Ovary (tissue), 9 donors: ENCODE results near the gene CFAP90. TPM values are rescaled to one million over a fixed set of nuclear protein-coding genes. Genes with fewer than 3 reads are reported as not detected.

Experiments used
- DNase-seq, 5 donors: peaks; one replicate each; pipeline ENCODE4 v3.0.0-alpha.2; 2019 to 2020
- H3K27ac ChIP-seq, 2 donors: fragments of 200-600 bp; one replicate each; pipeline versions ENCODE4 v1.5.1 to v1.8.0; 2019 to 2022
- H3K27me3 ChIP-seq: fragments of 200-600 bp; one replicate; pipeline ENCODE4 v1.8.0; 2022
- H3K36me3 ChIP-seq: fragments of 200-600 bp; sonication (generic); one replicate; pipeline ENCODE4 v1.5.1; 2019
- H3K4me1 ChIP-seq: one replicate; pipeline ENCODE4 v1.8.1; 2013; ENCODE audit warnings: mild to moderate bottlenecking, moderate library complexity; ENCODE audit not compliant: insufficient read depth
- H3K4me3 ChIP-seq: fragments of 200-600 bp; sonication (generic); one replicate; pipeline ENCODE4 v1.5.1; 2017
- H3K9me3 ChIP-seq, 2 donors: fragments of 200-600 bp in 1 of 2; sonication (generic) in 1 of 2; one replicate each; pipeline versions ENCODE4 v1.5.1 to v1.8.1; 2013 to 2019; ENCODE audit warnings: mild to moderate bottlenecking in 1 of 2, moderate library complexity in 1 of 2
- CTCF ChIP-seq, 3 donors: fragments of 450-650 bp in 2 of 3; fragments of 200-600 bp in 1 of 3; IDR thresholded peaks; one replicate each; pipeline versions ENCODE4 v1.5.1 to v1.8.0; 2016 to 2022; ENCODE audit warnings: antibody characterized with exemption in 3 of 3, mild to moderate bottlenecking in 1 of 3
- EP300 ChIP-seq: sonication (generic); formaldehyde crosslinking; IDR thresholded peaks from one replicate; pipeline ENCODE4 v1.6.1; 2017; ENCODE audit warnings: antibody characterized with exemption
- POLR2A ChIP-seq: fragments of 450-650 bp; IDR thresholded peaks from one replicate; pipeline ENCODE4 v1.6.1; 2017; ENCODE audit warnings: antibody characterized with exemption, mild to moderate bottlenecking, moderate library complexity
- WGBS, 3 donors: extraction: QIAGEN DNeasy Blood & Tissue Kit in 1 of 3; methylation state at CpG; one replicate each; pipeline versions ENCODE4 v1.1.5 to v1.1.7; 2013 to 2017; 5-methylcytosine and 5-hydroxymethylcytosine counted together
- intact Hi-C, 4 donors: fragments of 100-400 bp; cut with DNase I; formaldehyde crosslinking; loops; one replicate each; pipeline versions ENCODE4 v1.11.0 to v1.15.1; 2022 to 2023
- polyA plus RNA-seq, 2 donors: library from polyadenylated mRNA; stranded (reverse); fragments of 200-250 nt in 1 of 2; fragments of 350-450 nt in 1 of 2; fragmentation: Illumina TruSeq in 1 of 2; extraction: RNeasy Lipid Tissue Mini Kit (QIAGEN cat#74804) in 1 of 2; gene quantifications; one replicate each; pipeline ENCODE4 v1.2.3, GENCODE V29; 2013 to 2014
- total RNA-seq, 7 donors: library from RNA; depleted of rRNA in 2 of 7; stranded (reverse); fragments of >200 nt in 2 of 7; fragmentation: NEBNext Ultra II Directional in 3 of 7; extraction: Animal tissue kit (Norgen Biotek cat#: 25700) in 3 of 7; gene quantifications; one replicate each; pipeline versions ENCODE4 v1.1.0 to v1.2.4, GENCODE V29; 2016 to 2023
- donor health status: DM: no; HTN: no; CAD: no; lungs with moderate emphysema.
- donor health status: DM: no; HTN: no; CAD: no.
- donor health status: Bipolar disorder and iron deficiency.
- donor health status: DM: yes; HTN: yes; CAD: no.
- donor health status: DM: no; HTN: no; CAD: no.
- donor health status: DM: yes; HTN: yes; CAD: no.

Gene CFAP90
- total and polyA plus RNA-seq, 9 donors = 0.66 to 41.2 (median 1.0) TPM

DNA sequence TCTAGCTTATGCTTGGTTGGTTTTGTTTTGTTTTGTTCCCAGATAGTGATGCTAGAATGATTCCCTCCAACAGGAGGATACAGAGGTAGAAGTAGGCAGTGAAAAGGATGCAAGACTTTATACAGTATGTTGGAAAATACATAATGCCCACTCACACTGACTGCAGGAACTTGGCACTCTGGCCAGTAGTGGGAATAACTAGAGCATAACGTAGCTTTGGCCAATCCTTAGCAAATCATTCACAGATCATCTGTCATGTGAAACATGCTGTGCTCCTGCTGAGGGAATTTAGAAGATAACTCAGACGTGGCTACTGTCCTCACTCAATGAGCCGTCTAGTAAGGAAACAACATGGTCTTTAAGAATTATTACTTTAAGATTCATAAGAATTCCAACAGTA lies 13.5 kb downstream of the CFAP90 start:
- WGBS, 3 donors = 51 to 60% (median 52%) methylated on average over 3 of the region's 3 CpGs

DNA sequence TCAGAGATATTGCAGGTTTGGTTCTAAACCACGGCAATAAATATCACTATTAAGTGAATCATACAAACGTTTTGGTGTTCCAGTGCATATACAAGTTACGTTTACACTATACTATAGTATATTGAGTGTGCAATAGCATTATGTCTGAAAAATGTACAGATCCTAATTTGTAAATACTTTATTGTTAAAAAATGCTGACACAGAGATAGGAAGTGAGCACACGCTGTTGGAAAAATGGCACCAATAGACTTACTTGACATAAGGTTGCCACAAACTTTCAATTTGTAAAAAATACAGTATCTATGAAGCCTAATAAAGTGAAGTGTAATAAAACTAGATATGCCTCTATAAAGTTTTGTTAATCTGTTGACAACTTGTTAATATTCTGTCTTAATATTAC lies 16.0 kb downstream of the CFAP90 start:
- WGBS, 3 donors = 85 to 91% (median 89%) methylated on average over 4 of the region's 4 CpGs

More for the DNA sequence above, 13.5 kb downstream of the CFAP90 start:
- Histone ChIP-seq H3K27ac (no peak overlapping the region), H3K9me3 (no peaks in the 10 kb centered on the region), H3K36me3 (no peaks in the 10 kb centered on the region), H3K27me3 (no peaks in the 10 kb centered on the region), H3K4me3 (no peak overlapping the region), H3K4me1 (no peaks in the 10 kb centered on the region)
- DNase-seq = no peak
- intact Hi-C loops = no loop called here
- no peak for TF ChIP-seq POLR2A
- TF ChIP-seq EP300 = no peak
- no peak for TF ChIP-seq CTCF (IDR thresholded peaks at IDR 0.05)

DNA sequence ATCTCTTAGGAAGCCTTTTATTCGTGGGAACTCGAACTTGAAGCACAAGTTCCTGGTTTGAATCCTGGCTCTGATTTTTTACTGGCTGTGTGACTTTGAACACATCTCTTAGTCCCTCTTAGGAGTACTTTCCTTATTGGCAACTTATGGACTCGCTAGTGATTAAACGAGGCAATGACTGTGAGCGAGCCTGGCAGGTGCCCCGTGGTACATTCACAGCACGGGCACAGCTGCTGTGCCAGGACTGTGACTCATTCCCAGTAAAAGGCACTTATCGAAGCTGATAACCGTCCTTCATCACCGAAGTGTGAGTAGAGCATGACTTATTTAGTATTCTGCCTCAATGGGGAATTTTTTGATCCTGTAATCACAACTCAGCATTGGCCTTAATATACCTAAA lies 22.7 kb downstream of the CFAP90 start:
- Histone ChIP-seq H3K9me3 (no peaks in the 10 kb centered on the region), H3K27me3 (no peaks in the 10 kb centered on the region), H3K4me3 (no peak overlapping the region), H3K4me1 (no peaks in the 10 kb centered on the region), H3K27ac (no peak overlapping the region), H3K36me3 (no peaks in the 10 kb centered on the region)
- intact Hi-C loops = no loop called here
- 77 to 88% (median 87%) methylated on average over 10 of the region's 10 CpGs for WGBS, 3 donors
- TF ChIP-seq POLR2A (no peak), CTCF (IDR thresholded peaks at IDR 0.05) (no peak), EP300 (no peak)
- no peak for DNase-seq

More for the DNA sequence above, 16.0 kb downstream of the CFAP90 start:
- TF ChIP-seq CTCF (IDR thresholded peaks at IDR 0.05) = no peak
- H3K27me3 ChIP-seq = no peaks in the 10 kb centered on the region
- no peaks in the 10 kb centered on the region for H3K9me3 ChIP-seq
- no peaks in the 10 kb centered on the region for H3K36me3 ChIP-seq
- no peak for DNase-seq
- H3K4me3 ChIP-seq = no peak overlapping the region
- no peaks in the 10 kb centered on the region for H3K4me1 ChIP-seq
- intact Hi-C loops = no loop called here
- H3K27ac ChIP-seq = no peak overlapping the region

- no peak overlapping the region for H3K4me3 ChIP-seq
- H3K27me3 ChIP-seq = no peaks in the 10 kb centered on the region
- TF ChIP-seq CTCF (IDR thresholded peaks at IDR 0.05) (no peak), EP300 (no peak), POLR2A (no peak)
- no peaks in the 10 kb centered on the region for H3K36me3 ChIP-seq
- H3K4me1 ChIP-seq = no peaks in the 10 kb centered on the region
- H3K9me3 ChIP-seq = no peaks in the 10 kb centered on the region
- DNase-seq = no peak
- intact Hi-C loops = no loop called here
- 57 to 71% (median 70%) methylated on average over 6 of the region's 6 CpGs for WGBS, 3 donors
- no peak overlapping the region for H3K27ac ChIP-seq
Measured at GRCh38 chr5:7827610-7828009, 23.3 kb downstream of the CFAP90 start.

DNA sequence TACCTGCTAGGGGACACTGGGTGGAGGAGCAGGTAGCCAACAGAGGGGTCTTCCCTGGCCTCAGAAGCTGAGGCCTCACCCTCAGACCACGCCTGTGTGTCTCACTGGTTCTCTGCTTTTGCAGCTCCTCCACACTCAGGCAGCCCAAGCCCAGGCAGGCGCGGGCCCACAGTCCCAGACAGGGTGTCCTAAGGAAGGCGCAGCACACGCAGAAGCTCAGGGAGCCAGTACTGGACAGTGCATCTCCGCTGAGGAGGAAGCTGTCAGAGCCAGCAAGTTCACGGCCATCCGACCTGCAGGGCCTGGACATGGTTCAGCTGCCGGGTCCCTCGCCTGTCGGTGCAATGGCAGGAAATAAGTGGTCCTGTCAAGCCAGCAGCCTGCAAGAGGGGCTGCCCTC lies 25.3 kb downstream of the CFAP90 start:
- H3K4me3 ChIP-seq = no peak overlapping the region
- no peak for TF ChIP-seq CTCF (IDR thresholded peaks at IDR 0.05)
- TF ChIP-seq POLR2A = no peak
- TF ChIP-seq EP300 = no peak
- WGBS, 3 donors = 57 to 81% (median 76%) methylated on average over 8 to 11 of the region's 11 CpGs
- intact Hi-C loops = no loop called here
- no peaks in the 10 kb centered on the region for H3K36me3 ChIP-seq
- no peaks in the 10 kb centered on the region for H3K4me1 ChIP-seq
- no peaks in the 10 kb centered on the region for H3K27me3 ChIP-seq
- H3K27ac ChIP-seq = no peak overlapping the region
- DNase-seq = no peak
- no peaks in the 10 kb centered on the region for H3K9me3 ChIP-seq
